MM.1S (cell line): ENCODE measurements around the gene SHISA6.

Experiments
- CTCF ChIP-seq: fragments of 300-600 bp; sonication (generic); IDR thresholded peaks from 2 replicates; pipeline ENCODE4 v1.5.1; 2016; ENCODE audit warnings: antibody characterized with exemption, low read length, mixed read lengths
- EZH2phosphoT487 ChIP-seq: fragments of 300-600 bp; sonication (generic); IDR thresholded peaks from 2 replicates; pipeline ENCODE4 v1.6.1; 2018; ENCODE audit warnings: antibody characterized with exemption, low read length

DNA sequence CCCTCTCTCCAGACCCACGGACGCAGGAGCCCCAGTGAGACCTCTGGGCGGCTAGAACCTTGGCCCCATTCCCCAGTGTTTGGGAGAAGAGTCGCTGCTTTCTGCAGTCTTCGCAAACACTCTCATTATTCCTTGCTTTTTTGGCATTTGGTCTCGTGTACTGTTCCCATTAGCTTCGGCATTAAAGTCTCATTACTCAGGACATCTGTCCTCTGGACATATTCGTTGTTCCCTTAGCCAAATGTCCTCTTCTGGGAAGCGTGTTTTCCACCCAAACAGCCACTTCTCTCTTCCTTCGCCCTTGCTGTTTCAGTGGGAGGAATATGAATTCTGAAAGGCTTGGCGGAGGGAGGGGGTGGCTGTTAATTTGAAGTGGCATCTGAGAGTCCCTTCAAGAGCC, 11.1 kb downstream of the SHISA6 start:
- TF ChIP-seq CTCF (no peak), EZH2phosphoT487 (no peak)
